ENCODE results near the gene AHCY. TPM values are rescaled to one million over a fixed set of nuclear protein-coding genes. Genes with fewer than 3 reads are reported as not detected.
A peak's percentile ranks its signal among the peaks of the same experiment; 100 is the strongest.

Gene AHCY
- total RNA-seq, 1 donor from 2014 or later = 199 TPM

DNA sequence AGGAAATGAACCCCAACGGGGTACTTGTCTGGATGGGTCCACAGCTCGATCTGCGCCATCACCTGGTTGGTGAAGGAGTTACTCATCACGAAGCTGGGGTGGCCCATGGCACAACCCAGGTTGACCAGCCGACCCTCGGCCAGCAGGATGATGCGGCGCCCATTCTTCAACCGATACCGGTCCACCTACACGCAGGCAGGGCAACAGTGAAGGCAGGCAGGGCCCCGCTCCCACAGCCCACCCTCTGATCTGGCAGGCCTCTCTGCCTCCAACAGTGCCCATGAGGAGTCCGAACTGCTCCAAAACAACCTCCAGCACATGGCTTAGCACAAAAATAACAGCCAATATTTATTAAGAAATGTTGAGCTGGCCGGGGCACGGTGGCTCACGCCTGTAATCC is 17.7 kb downstream of the AHCY start:
- TF ChIP-seq, protein P1, sequence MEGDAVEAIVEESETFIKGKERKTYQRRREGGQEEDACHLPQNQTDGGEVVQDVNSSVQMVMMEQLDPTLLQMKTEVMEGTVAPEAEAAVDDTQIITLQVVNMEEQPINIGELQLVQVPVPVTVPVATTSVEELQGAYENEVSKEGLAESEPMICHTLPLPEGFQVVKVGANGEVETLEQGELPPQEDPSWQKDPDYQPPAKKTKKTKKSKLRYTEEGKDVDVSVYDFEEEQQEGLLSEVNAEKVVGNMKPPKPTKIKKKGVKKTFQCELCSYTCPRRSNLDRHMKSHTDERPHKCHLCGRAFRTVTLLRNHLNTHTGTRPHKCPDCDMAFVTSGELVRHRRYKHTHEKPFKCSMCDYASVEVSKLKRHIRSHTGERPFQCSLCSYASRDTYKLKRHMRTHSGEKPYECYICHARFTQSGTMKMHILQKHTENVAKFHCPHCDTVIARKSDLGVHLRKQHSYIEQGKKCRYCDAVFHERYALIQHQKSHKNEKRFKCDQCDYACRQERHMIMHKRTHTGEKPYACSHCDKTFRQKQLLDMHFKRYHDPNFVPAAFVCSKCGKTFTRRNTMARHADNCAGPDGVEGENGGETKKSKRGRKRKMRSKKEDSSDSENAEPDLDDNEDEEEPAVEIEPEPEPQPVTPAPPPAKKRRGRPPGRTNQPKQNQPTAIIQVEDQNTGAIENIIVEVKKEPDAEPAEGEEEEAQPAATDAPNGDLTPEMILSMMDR (IDR thresholded peaks at IDR 0.05; ENCODE audit: insufficient read depth, low read length, poor library complexity, severe bottlenecking) = no peak
- Histone ChIP-seq H3K36me3 (ENCODE audit: control insufficient read depth, insufficient read depth, low read length) (peaks cover 5% of the 10 kb centered on the region), H3K27me3 (ENCODE audit: control insufficient read depth, insufficient read depth, low read length) (no peaks in the 10 kb centered on the region), H3K4me3 (ENCODE audit: low read depth, low read length) (no peak overlapping the region)
- no peak for DNase-seq (ENCODE audit: low read depth)

- peaks cover 5% of the 10 kb centered on the region for H3K36me3 ChIP-seq (ENCODE audit: control insufficient read depth, insufficient read depth, low read length)
- H3K4me3 ChIP-seq (ENCODE audit: low read depth, low read length) = no peak overlapping the region
Measured at GRCh38 chr20:34283844-34284243, 19.3 kb downstream of the AHCY start.

DNA sequence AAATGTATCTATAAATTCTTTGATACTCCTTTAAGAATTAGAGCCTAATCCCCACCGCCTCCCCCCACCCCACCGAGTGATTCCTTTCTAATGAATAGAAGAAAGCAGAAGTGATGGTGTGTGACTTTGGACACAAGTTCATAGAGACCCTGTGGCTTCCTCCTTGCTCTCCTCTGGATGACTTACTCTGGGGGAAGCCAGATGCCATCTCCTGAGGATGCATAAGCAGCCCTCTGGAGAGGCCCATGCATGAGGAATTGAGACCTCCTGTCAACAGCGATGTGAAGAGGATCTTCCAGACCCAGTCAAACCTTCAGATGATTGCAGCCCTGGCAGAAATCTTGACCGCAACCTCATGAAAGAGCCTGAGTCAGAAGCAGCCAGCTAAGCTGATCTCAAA is 21.1 kb downstream of the AHCY start:
- peaks cover 5% of the 10 kb centered on the region for H3K36me3 ChIP-seq (ENCODE audit: control insufficient read depth, insufficient read depth, low read length)

More at GRCh38 chr20:34283844-34284243, 19.3 kb downstream of the AHCY start:
- no peaks in the 10 kb centered on the region for H3K27me3 ChIP-seq (ENCODE audit: control insufficient read depth, insufficient read depth, low read length)
- no peak for DNase-seq (ENCODE audit: low read depth)
- TF ChIP-seq, protein P1 (IDR thresholded peaks at IDR 0.05; ENCODE audit: insufficient read depth, low read length, poor library complexity, severe bottlenecking) = no peak

DNA sequence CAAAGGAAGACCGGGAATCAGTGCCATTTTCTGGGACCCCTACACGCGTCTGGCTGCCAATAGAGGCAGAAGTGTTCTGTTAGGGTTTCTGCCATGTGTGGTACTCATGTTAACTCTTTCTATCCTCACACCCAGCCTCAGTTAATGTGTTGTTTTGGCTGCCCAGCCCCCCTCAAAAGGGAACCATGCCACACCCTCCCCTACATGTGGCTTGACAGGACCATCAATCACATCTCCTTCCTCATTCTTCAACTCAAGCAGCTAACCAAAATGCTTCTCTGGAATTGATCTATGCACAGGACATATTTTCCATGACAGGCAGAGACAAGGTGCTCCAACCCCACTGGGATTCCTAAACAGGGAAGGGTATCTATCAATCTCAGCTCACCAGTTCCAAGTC is 22.0 kb downstream of the AHCY start:
- Histone ChIP-seq H3K4me3 (ENCODE audit: low read depth, low read length) (no peak overlapping the region), H3K27me3 (ENCODE audit: control insufficient read depth, insufficient read depth, low read length) (no peaks in the 10 kb centered on the region), H3K36me3 (ENCODE audit: control insufficient read depth, insufficient read depth, low read length) (peaks cover 7% of the 10 kb centered on the region)
- DNase-seq (ENCODE audit: low read depth) = no peak
- TF ChIP-seq, protein P1 (IDR thresholded peaks at IDR 0.05; ENCODE audit: insufficient read depth, low read length, poor library complexity, severe bottlenecking) = no peak

More for the DNA sequence above, 21.1 kb downstream of the AHCY start:
- TF ChIP-seq, protein P1 (IDR thresholded peaks at IDR 0.05; ENCODE audit: insufficient read depth, low read length, poor library complexity, severe bottlenecking) = no peak
- H3K27me3 ChIP-seq (ENCODE audit: control insufficient read depth, insufficient read depth, low read length) = no peaks in the 10 kb centered on the region
- no peak for DNase-seq (ENCODE audit: low read depth)
- H3K4me3 ChIP-seq (ENCODE audit: low read depth, low read length) = no peak overlapping the region

DNA sequence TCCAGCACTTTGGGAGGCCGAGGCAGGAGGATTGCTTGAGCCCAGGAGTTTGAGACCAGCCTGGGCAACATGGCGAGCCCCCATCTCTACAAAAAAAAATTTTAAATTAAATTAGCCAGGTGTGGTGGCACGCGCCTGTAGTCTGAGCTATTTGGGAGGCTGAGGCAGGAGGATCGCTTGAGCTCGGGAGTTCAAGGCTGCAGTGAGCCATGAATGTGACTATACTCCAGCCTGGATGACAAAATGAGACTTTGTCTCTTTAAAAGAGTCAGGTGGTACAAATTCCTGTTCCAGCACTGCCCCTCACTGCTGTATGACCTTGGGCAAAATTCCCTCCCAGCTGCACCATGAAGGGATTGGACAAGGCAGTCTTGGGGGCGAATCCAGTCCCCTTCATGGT is 28.5 kb downstream of the AHCY start:
- no peaks in the 10 kb centered on the region for H3K27me3 ChIP-seq (ENCODE audit: control insufficient read depth, insufficient read depth, low read length)
- no peak for DNase-seq (ENCODE audit: low read depth)
- TF ChIP-seq, protein P1 (IDR thresholded peaks at IDR 0.05; ENCODE audit: insufficient read depth, low read length, poor library complexity, severe bottlenecking) = no peak
- peaks cover 1% of the 10 kb centered on the region for H3K36me3 ChIP-seq (ENCODE audit: control insufficient read depth, insufficient read depth, low read length)
- no peak overlapping the region for H3K4me3 ChIP-seq (ENCODE audit: low read depth, low read length)

DNA sequence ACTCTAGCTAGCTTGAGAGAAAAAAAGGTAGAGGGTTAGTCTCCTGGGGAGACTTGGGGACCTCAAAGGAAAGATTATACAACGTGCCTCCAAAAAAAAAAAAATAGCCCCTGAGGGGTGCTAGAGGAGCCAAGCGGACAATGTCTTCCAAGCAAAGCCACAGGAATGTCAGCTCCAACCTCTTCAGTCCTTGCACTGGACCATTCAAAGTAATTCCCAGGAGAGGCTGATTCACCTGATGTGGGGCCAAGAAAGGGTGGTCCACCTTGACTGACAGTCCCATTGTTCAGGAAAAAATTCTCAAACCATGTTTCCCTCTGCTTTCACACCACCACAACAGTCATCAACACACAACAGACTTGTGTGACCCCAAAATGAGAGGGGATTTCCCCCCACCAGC is 31.2 kb downstream of the AHCY start:
- DNase-seq (ENCODE audit: low read depth) = peak; percentile 18
- TF ChIP-seq, protein P1 (IDR thresholded peaks at IDR 0.05; ENCODE audit: insufficient read depth, low read length, poor library complexity, severe bottlenecking) = no peak
- peaks cover 1% of the 10 kb centered on the region for H3K36me3 ChIP-seq (ENCODE audit: control insufficient read depth, insufficient read depth, low read length)
- H3K27me3 ChIP-seq (ENCODE audit: control insufficient read depth, insufficient read depth, low read length) = no peaks in the 10 kb centered on the region
- no peak overlapping the region for H3K4me3 ChIP-seq (ENCODE audit: low read depth, low read length)

All from kidney epithelial cell (primary cell).